ENCODE measurements around the gene RAP1GAP2. TPM values are rescaled to one million over a fixed set of nuclear protein-coding genes. Genes with fewer than 3 reads are reported as not detected.
A peak's percentile ranks its signal among the peaks of the same experiment; 100 is the strongest.

The RAP1GAP2 gene
- total and polyA plus RNA-seq, 7 donors, result 0.25 to 2.0 (median 0.84) TPM

- H3K36me3 ChIP-seq (ENCODE audit: insufficient read depth in 1 of 2, low read depth in 1 of 2), result no peaks in the 10 kb centered on the region
- no peak overlapping the region for H3K27ac ChIP-seq
- intact Hi-C loops (cut with DNase I), result no loop called here
- 60 to 64% (median 61%) methylated on average over 24 of the region's 24 CpGs for WGBS, 3 donors
- TF ChIP-seq CTCF (IDR thresholded peaks at IDR 0.05), result no peak
- peaks cover 0 to 37% (median 6%) of the 10 kb centered on the region in 3 donors for H3K27me3 ChIP-seq (ENCODE audit: insufficient read depth in 3 of 3, low read length in 2 of 3)
- no peak overlapping the region for H3K4me3 ChIP-seq
- ATAC-seq (no peak), DNase-seq (no peak)
- no peaks in the 10 kb centered on the region for H3K9me3 ChIP-seq
- H3K4me1 ChIP-seq, result no peaks in the 10 kb centered on the region
Measured at GRCh38 chr17:2792366-2793169, 3.7 kb upstream of the RAP1GAP2 start.

GRCh38 chr17:2794111-2794803 lies 2.0 kb upstream of the RAP1GAP2 start:
- no peak for TF ChIP-seq CTCF (IDR thresholded peaks at IDR 0.05)
- no peak overlapping the region for H3K4me3 ChIP-seq
- H3K9me3 ChIP-seq, result no peaks in the 10 kb centered on the region
- DNase-seq (no peak), ATAC-seq (no peak)
- WGBS, 3 donors, result 71 to 76% (median 73%) methylated on average over 6 of the region's 6 CpGs
- H3K36me3 ChIP-seq (ENCODE audit: insufficient read depth in 1 of 2, low read depth in 1 of 2), result no peaks in the 10 kb centered on the region
- H3K27ac ChIP-seq, result no peak overlapping the region
- H3K4me1 ChIP-seq, result no peaks in the 10 kb centered on the region
- intact Hi-C loops (cut with DNase I), result no loop called here
- H3K27me3 ChIP-seq (ENCODE audit: insufficient read depth in 3 of 3, low read length in 2 of 3), result peaks cover 0 to 42% (median 8%) of the 10 kb centered on the region in 3 donors

- Histone ChIP-seq H3K4me3 (peak overlapping the region; percentile 34), H3K9me3 (no peaks in the 10 kb centered on the region), H3K27ac (no peak overlapping the region), H3K4me1 (no peaks in the 10 kb centered on the region), H3K36me3 (ENCODE audit: insufficient read depth in 1 of 2, low read depth in 1 of 2) (no peaks in the 10 kb centered on the region), H3K27me3 (ENCODE audit: insufficient read depth in 3 of 3, low read length in 2 of 3) (peaks cover 0 to 45% (median 8%) of the 10 kb centered on the region in 3 donors)
- WGBS, 3 donors, result 81 to 86% (median 85%) methylated on average over 28 of the region's 28 CpGs
- intact Hi-C loops (cut with DNase I), result no loop called here
- no peak for TF ChIP-seq CTCF (IDR thresholded peaks at IDR 0.05)
- ATAC-seq (no peak), DNase-seq (no peak)
Measured at GRCh38 chr17:2795441-2796163, 636 bp upstream of the RAP1GAP2 start.

- Histone ChIP-seq H3K9me3 (no peaks in the 10 kb centered on the region), H3K27ac (no peak overlapping the region), H3K4me3 (no peak overlapping the region), H3K4me1 (no peaks in the 10 kb centered on the region), H3K36me3 (ENCODE audit: insufficient read depth in 1 of 2, low read depth in 1 of 2) (no peaks in the 10 kb centered on the region), H3K27me3 (ENCODE audit: insufficient read depth in 3 of 3, low read length in 2 of 3) (peaks cover 0 to 39% (median 8%) of the 10 kb centered on the region in 3 donors)
- intact Hi-C loops (cut with DNase I), result no loop called here
- 57 to 68% (median 64%) methylated on average over 15 of the region's 15 CpGs for WGBS, 3 donors
- no peak for TF ChIP-seq CTCF (IDR thresholded peaks at IDR 0.05)
- ATAC-seq (no peak), DNase-seq (no peak)
Measured at GRCh38 chr17:2797226-2797625, 988 bp downstream of the RAP1GAP2 start.

Measured in psoas muscle (tissue), 8 donors.